Heart left ventricle (tissue), 16 donors: ENCODE measurements around the gene FAM167B. TPM values are rescaled to one million over a fixed set of nuclear protein-coding genes. Genes with fewer than 3 reads are reported as not detected.

ENCODE experiments used
- ATAC-seq, 4 donors: fragments of 200-7000 bp; cut with Tn5 transposase; one replicate each; pipeline ENCODE4 v1.9.1; 2020 to 2022; ENCODE audit warnings: moderate library complexity in 4 of 4, mild to moderate bottlenecking in 3 of 4, moderate number of reproducible peaks in 1 of 4
- DNase-seq, 5 donors: peaks; one replicate each; pipeline ENCODE4 v3.0.0-alpha.2; 2020
- H3K27ac ChIP-seq, 12 donors: fragments of 200-600 bp; sonication (generic) in 4 of 12; one replicate each; pipeline versions ENCODE4 v1.5.0 to v1.8.0; 2016 to 2022; ENCODE audit warnings: mild to moderate bottlenecking in 2 of 12
- H3K27me3 ChIP-seq, 9 donors: fragments of 200-600 bp; sonication (generic) in 2 of 9; one replicate each; pipeline versions ENCODE4 v1.5.1 to v1.8.0; 2016 to 2022; ENCODE audit warnings: mild to moderate bottlenecking in 3 of 9
- H3K36me3 ChIP-seq, 9 donors: fragments of 200-600 bp; sonication (generic) in 2 of 9; one replicate each; pipeline versions ENCODE4 v1.5.0 to v1.8.0; 2018 to 2022; ENCODE audit warnings: mild to moderate bottlenecking in 2 of 9
- H3K4me1 ChIP-seq, 12 donors: fragments of 200-600 bp; sonication (generic) in 4 of 12; one replicate each; pipeline versions ENCODE4 v1.5.0 to v1.8.0; 2016 to 2022; ENCODE audit warnings: mild to moderate bottlenecking in 3 of 12
- H3K4me3 ChIP-seq, 12 donors: fragments of 200-600 bp; sonication (generic) in 4 of 12; one replicate each; pipeline versions ENCODE4 v1.5.0 to v1.8.0; 2017 to 2022; ENCODE audit warnings: mild to moderate bottlenecking in 9 of 12, moderate library complexity in 4 of 12
- H3K9me3 ChIP-seq, 12 donors: fragments of 200-600 bp; sonication (generic) in 4 of 12; one replicate each; pipeline versions ENCODE4 v1.5.0 to v1.8.0; 2016 to 2022; ENCODE audit warnings: mild to moderate bottlenecking in 1 of 12
- POLR2A ChIP-seq, 2 donors: fragments of 450-650 bp; IDR thresholded peaks; one replicate each; pipeline ENCODE4 v1.6.1; 2017; ENCODE audit warnings: antibody characterized with exemption in 2 of 2, mild to moderate bottlenecking in 2 of 2, moderate library complexity in 2 of 2
- WGBS, 4 donors: extraction: QIAGEN DNeasy Blood & Tissue Kit in 2 of 4; methylation state at CpG; one replicate each; pipeline versions ENCODE4 v1.1.5 to v1.1.7; 2013 to 2018; 5-methylcytosine and 5-hydroxymethylcytosine counted together
- intact Hi-C, 10 donors: fragments of 100-400 bp; cut with DNase I; formaldehyde crosslinking; loops; one replicate each; pipeline versions ENCODE4 v1.11.1 to v1.14.2; 2022
- long read RNA-seq, 3 donors: library from polyadenylated mRNA; unstranded; transcript quantifications; one replicate each; pipeline ENCODE4 v2.0.0, GENCODE V29; 2020 to 2021
- polyA plus RNA-seq, 2 donors: library from polyadenylated mRNA; stranded (reverse); fragments of 200-250 nt; gene quantifications; one replicate each; pipeline ENCODE4 v1.2.3, GENCODE V29; 2013
- total RNA-seq, 9 donors: library from RNA; depleted of rRNA in 2 of 9; stranded (reverse); fragments of >200 nt in 2 of 9; fragmentation: NEBNext Ultra II Directional in 3 of 9; extraction: Animal tissue kit (Norgen Biotek cat#: 25700) in 3 of 9; gene quantifications; one replicate each; pipeline versions ENCODE4 v1.1.0 to v1.2.4, GENCODE V29; 2016 to 2023
- TF ChIP-seq, protein P1 (sequence below), 12 donors: fragments of 200-600 bp; sonication (generic) in 4 of 12; IDR thresholded peaks; one replicate each; pipeline versions ENCODE4 v1.5.0 to v1.8.0; 2018 to 2022; ENCODE audit warnings: antibody characterized with exemption in 12 of 12, mild to moderate bottlenecking in 5 of 12
- donor health status: ischemic (EF 13 %, LVEDD 7.1; RV severe dilation, severe dysfunction).
- donor health status: healthy with polysubstance abuse.
- donor health status: DM: no; HTN: yes; CAD: no.
- donor health status: DM: no; HTN: no; CAD: no.
- donor health status: ischemic (EF 25% LVEDD 6.9; RV normal size, moderate dysfunction).
- donor health status: ischemic (EF 25% LVEDD 5.7; RV mildly dilated, moderate dysfunction).
- donor health status: healthy.
- donor health status: DM: yes; HTN: yes; CAD: no.
- donor health status: ischemic (EF 35%, LVEDD 5.7; RV mildly dilated, moderate dysfunction).
- donor health status: nonischemic (EF 11% LVEDD 7.7; RV severe dilation, severe dysfunction).
- donor health status: DM: yes; HTN: yes; CAD: no.
- donor health status: PGD.
- donor health status: ischemic (EF 29% LVEDD 5.4; RV normal size, mild dysfunction).
- donor health status: nonischemic (EF 23%, LVEDD 6.1; RV moderate dilation, normal function).

The FAM167B gene
- total RNA-seq (10 to 100 TPM in 1 of 9 donors, 1 to 10 TPM in 8; 2.0 to 13.7 (median 3.8) TPM), polyA plus RNA-seq (10 to 100 TPM in 1 of 2 donors, 1 to 10 TPM in 1; 7.7 to 14.1 TPM)
- long read RNA-seq, donor 1, partial matches to known transcripts, result 0 of 1 reads
- long read RNA-seq, donor 1, other reads (novel, unspliced or antisense), result 0 of 1 reads
- long read RNA-seq, donor 2, partial matches to known transcripts, result 0 of 2 reads
- long read RNA-seq, donor 2, other reads (novel, unspliced or antisense), result 0 of 2 reads
- long read RNA-seq, donor 3, partial matches to known transcripts, result 0 of 3 reads
- long read RNA-seq, donor 3, other reads (novel, unspliced or antisense), result 1 of 3 reads

DNA sequence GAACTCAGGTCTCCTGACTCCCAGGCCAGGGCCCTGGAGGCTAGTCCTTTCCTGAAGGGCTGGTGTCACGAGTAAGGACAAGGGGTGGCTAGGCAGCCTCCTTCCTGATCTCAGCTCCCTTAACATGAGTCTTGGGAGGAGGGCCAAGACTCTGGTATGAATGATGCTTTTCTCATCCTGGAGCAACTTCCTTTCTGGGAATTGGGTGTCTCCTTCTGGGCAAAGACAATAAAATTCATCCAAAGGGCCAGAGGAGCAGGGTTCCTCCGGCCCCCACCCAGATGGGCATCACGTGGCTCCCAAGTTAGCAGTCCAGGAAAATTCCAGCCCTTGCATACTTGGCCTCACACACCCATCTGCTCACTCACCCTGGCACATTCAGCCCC lies at the start of gene FAM167B:
TSS of gene FAM167B (plus strand) at position 335 of the 386 bp plus-strand sequence. CDS start 200 bp downstream, outside the sequence.
- 34 to 56% (median 43%) methylated on average over 3 of the region's 3 CpGs for WGBS, 4 donors
- intact Hi-C loops, result loop anchor here in 2 of 10 donors (5.0 to 10.0 kb wide), 2 partner anchors 45 to 68 kb away; partner anchors contain the start of gene HDAC1 (in 1 of the 2)
- peak within 1 kb of the TSS in 8 of 12 donors; percentile 6 to 39 (median 21) for H3K4me3 ChIP-seq

DNA sequence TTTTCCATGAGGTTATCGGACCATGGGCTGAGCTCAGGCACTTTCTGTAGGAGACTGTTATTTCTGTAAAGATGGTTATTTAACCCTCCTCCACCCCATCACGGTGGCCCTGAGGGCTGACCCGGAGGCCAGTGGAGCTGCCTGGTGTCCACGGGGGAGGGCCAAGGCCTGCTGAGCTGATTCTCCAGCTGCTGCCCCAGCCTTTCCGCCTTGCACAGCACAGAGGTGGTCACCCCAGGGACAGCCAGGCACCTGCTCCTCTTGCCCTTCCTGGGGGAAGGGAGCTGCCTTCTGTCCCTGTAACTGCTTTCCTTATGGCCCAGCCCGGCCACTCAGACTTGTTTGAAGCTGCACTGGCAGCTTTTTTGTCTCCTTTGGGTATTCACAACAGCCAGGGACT lies 49.2 kb upstream of the FAM167B start:
- intact Hi-C loops, result no loop called here
- no peak for ATAC-seq
- WGBS, 4 donors, result 69 to 81% (median 69%) methylated on average over 6 of the region's 6 CpGs
- Histone ChIP-seq H3K4me3 (no peak overlapping the region), H3K27ac (peak overlapping the region in 1 of 12 donors; percentile 47), H3K36me3 (peaks cover 2 to 58% (median 53%) of the 10 kb centered on the region in 9 donors), H3K27me3 (no peaks in the 10 kb centered on the region), H3K4me1 (peaks cover 5 to 48% (median 24%) of the 10 kb centered on the region in 12 donors), H3K9me3 (no peaks in the 10 kb centered on the region)
- DNase-seq, result no peak
- TF ChIP-seq POLR2A (IDR thresholded peaks at IDR 0.05), result no peak
- TF ChIP-seq, protein P1, sequence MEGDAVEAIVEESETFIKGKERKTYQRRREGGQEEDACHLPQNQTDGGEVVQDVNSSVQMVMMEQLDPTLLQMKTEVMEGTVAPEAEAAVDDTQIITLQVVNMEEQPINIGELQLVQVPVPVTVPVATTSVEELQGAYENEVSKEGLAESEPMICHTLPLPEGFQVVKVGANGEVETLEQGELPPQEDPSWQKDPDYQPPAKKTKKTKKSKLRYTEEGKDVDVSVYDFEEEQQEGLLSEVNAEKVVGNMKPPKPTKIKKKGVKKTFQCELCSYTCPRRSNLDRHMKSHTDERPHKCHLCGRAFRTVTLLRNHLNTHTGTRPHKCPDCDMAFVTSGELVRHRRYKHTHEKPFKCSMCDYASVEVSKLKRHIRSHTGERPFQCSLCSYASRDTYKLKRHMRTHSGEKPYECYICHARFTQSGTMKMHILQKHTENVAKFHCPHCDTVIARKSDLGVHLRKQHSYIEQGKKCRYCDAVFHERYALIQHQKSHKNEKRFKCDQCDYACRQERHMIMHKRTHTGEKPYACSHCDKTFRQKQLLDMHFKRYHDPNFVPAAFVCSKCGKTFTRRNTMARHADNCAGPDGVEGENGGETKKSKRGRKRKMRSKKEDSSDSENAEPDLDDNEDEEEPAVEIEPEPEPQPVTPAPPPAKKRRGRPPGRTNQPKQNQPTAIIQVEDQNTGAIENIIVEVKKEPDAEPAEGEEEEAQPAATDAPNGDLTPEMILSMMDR (IDR thresholded peaks at IDR 0.05), result no peak

More for the DNA sequence above, at the start of gene FAM167B:
- TF ChIP-seq, protein P1 (IDR thresholded peaks at IDR 0.05), result no peak
- no peak for TF ChIP-seq POLR2A (IDR thresholded peaks at IDR 0.05)
- Histone ChIP-seq H3K36me3 (no peaks in the 10 kb centered on the region), H3K9me3 (no peaks in the 10 kb centered on the region), H3K27ac (peak within 1 kb of the TSS; percentile 54 to 95 (median 82)), H3K27me3 (no peaks in the 10 kb centered on the region), H3K4me1 (peaks cover 2 to 75% (median 62%) of the 10 kb centered on the region in 12 donors)
- DNase-seq (peak in 4 of 5 donors; percentile 62 to 76 (median 69)), ATAC-seq (peak; percentile 43 to 76 (median 68))

DNA sequence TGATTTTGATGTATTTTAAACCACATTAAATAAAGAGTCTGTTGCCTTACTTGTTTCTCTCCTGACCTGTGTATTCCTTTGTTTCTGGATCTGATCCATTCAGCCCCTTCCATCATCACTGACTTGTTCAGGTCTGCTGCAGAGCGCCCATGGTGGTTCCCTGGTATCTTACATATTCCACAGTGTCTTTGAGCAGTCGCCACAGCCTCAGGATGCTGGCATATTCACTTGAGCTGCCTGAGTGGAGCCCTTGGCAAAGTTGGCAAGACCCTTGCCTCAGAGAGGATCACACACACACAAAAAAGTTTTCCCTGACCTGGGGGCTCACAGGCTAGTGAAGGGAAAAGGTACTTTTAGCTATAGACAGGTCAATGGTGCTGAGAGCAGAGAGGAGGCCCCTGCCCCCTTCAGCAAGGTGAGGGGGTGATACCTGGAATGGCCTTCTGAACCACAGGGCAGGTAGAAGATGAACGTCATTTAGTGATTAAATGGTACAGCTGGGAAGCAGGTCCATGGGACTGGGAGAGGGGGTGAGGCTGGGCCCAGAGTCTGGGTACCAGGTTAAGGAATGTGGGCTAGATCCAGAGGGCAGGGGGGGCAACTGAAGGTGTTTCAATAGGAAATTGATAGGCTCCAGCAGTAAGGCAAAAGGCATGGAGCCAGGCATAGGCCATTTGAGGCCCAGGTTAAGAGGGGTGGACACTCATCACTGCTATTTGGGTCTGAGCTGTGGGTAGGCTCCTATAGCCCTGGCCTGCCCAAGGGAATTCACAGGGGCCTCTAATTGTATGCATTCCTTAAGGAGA lies 48.6 kb upstream of the FAM167B start:
- DNase-seq, result no peak
- 90 to 96% (median 93%) methylated on average over 3 of the region's 3 CpGs for WGBS, 4 donors
- TF ChIP-seq, protein P1 (IDR thresholded peaks at IDR 0.05), result no peak
- TF ChIP-seq POLR2A (IDR thresholded peaks at IDR 0.05), result no peak
- intact Hi-C loops, result no loop called here
- no peaks in the 10 kb centered on the region for H3K9me3 ChIP-seq
- no peak overlapping the region for H3K4me3 ChIP-seq
- no peaks in the 10 kb centered on the region for H3K27me3 ChIP-seq
- peak overlapping the region in 4 of 12 donors; percentile 89 to 93 (median 90) for H3K27ac ChIP-seq
- ATAC-seq, result no peak
- H3K4me1 ChIP-seq, result peaks cover 5 to 48% (median 24%) of the 10 kb centered on the region in 12 donors
- peaks cover 2 to 52% (median 47%) of the 10 kb centered on the region in 9 donors for H3K36me3 ChIP-seq
